ENCODE measurements around the gene TMEM40.
"Not testable (repeated sequence)": the region's sequence is repeated elsewhere in the genome, so short reads cannot be mapped to it uniquely, and the experiment has no call there.

TMEM40 gene

DNA sequence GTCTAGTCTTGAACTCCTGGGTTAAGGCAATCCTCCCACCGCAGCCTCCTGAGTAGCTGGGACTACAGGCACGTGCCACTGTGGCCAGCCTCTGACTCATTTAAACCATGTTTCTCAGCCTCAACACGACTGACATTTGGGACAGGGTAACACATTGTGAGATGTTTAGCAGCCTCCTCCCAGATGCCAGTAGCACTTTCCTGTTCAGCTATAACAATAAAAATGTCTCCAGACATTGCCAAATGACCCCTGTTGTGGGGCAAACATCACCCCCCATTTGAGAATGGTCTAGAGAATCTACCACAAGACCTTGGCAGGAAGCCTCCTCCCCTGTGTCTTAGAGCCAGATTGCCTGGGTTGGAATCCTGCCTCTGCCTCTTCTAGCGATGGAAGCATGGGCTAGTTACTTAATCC is 8.4 kb downstream of the TMEM40 start:
- no peak for DNase-seq (ENCODE audit: low read depth)

GRCh38 chr3:12750223-12750622 is 8.8 kb downstream of the TMEM40 start:
- no peak for DNase-seq (ENCODE audit: low read depth)

DNA sequence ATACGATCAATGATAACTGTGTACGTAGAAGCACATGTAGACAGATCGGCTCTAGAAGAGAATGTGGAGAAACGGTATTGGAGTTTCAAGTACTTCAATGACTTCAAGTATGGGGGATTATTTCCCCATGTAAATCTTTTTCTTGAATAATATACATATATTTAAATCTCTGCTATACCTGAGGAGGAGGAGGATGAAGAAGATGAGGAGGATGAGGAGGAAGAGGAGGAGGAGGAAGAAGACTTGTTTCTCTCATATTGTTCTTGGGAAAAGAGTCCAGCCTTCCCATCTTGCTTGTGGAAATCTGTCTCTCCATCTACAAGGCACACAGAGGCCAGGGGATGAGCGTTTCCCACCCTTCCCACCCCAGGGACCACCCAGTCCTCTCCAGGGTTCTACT is 10.6 kb downstream of the TMEM40 start:
- DNase-seq (ENCODE audit: low read depth), result no peak

- no peak for DNase-seq (ENCODE audit: low read depth)
Observed at GRCh38 chr3:12746419-12746818, 12.6 kb downstream of the TMEM40 start.

GRCh38 chr3:12744326-12744725 is 14.7 kb downstream of the TMEM40 start:
- DNase-seq (ENCODE audit: low read depth), result no peak

- DNase-seq (ENCODE audit: low read depth), result no peak
Observed at GRCh38 chr3:12743583-12743982, 15.5 kb downstream of the TMEM40 start.

DNA sequence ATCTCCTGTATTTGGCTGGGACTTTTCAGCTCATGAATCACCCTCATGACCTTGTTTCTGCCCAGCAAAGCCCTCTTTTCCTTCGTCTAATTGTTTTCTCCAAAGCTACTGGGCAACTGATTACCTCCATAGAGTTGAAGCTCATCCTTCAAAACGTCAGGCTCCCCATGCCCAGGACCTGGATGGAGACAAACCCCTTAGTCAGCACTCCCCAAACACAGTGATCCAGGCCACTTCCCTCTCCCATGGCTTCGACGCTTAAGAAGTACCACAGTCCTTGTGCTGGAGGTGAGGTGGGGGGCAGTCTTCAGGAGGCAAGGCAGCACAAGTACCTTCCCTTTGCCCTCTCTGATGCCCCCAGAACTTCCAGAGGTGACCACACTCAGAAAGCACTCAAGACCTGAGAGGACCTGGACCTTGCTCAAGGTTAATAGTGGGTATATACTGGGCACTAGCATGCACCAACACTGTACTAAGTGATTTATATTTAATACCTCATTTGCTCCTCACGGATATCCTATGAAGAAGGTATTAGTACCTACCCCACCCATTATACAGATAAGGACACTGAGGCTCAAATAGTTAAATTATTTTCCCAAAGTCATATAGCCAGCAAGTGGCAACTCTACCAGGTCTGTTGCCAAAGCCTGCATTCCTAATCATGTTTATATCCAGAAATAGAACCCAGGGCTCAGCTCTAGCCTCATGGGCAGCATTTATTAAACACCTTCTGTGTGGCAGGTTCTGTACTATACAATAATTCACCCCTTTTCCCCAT is 16.5 kb downstream of the TMEM40 start:
- DNase-seq (ENCODE audit: low read depth), result no peak

DNA sequence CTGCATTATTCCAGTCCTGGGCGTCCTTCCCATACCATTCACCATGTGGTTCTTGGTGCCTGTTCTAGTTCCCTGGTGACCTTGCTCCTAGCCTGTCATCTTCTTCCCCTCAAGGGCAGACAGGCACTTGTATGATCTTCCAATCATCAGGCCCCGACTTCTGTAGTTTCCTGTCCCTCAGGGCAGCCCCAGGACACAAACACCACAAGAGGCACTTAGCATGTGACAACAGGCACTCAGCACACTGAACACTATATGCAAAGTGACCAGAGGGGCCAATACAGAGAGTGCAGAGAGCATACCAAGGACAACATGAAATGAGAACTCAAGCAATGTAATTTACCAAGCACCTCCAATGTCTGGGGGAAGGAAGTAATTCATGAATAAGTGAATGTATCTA is 17.9 kb downstream of the TMEM40 start:
- DNase-seq (ENCODE audit: low read depth), result no peak

DNA sequence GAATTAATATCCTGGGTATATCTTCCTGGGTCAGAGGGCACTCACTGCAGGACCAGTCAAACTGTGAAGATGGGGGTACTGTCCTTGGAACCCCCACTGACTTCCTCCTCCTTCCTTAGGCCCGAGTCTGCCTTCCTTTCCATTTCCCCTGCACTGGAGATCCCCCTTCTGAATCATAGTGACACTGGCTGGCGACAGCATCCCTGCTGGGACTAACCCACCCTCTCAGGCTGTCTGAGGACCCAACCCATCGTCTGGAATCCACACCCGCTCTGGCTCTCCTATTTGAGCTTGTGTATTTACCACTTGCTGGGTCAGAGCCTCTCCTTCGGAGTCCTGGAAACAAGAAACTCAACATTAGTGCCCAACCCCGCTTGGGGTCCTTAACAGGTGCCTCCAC is 21.2 kb downstream of the TMEM40 start:
- DNase-seq (ENCODE audit: low read depth), result no peak

DNA sequence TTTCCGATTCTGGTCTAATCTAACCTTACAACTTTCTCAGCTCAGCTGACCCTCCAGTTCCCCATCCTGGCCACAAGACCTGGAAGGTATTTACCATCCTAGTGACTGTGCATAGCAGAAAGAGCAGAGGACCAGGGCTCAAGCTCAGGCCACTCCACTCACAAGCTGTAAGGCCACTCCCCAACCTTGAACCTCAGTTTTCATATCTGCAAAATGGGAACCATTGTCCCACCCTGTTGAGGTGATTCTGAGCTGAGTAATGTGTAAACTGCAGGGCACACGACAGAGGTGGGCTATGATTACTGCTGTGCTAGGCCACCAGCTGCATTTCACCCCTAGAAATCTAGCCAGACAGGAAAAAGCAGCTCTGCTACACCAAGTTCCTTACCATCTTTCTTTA is 21.7 kb downstream of the TMEM40 start:
- DNase-seq (ENCODE audit: low read depth), result no peak

DNA sequence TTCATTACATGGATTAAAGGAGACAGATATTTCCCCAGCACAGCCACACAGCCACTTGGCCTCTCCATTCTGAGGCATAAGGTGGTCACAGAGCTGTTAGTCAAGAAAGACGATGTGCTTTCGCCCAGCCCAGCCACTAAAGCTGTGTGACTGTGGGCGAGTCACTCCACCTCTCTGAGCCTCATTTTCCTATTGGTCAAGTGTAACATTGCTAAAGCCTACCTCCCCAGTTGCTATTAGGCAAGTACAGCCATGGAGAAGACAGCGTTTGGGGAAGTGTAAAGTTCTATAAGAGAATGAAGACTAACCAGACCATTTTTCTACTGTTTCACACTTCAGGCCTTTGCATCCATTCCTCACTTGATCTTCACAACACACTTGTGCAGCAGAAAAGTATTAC is 24.1 kb downstream of the TMEM40 start:
- DNase-seq (ENCODE audit: low read depth), result no peak

DNA sequence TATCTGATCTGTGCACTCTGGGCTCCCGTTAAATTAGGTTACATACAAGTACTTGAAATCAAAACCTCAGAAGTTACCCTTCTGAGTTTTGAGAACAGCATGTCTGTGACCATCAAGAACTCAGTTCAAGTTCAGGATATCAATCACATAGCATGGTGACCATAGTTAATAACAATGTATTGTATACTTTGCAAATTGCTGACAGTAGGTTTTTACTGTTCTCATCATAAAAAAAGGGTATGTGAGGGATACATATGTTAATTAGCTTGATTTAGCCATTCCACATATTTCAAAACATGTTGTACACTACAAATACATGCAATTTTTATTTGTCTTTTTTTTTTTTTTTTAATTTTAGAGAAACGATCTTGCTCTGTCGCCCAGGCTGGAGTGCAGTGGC is 25.5 kb downstream of the TMEM40 start:
- DNase-seq (ENCODE audit: low read depth), result no peak

GRCh38 chr3:12730506-12731242 is 28.4 kb downstream of the TMEM40 start:
- no peak for DNase-seq (ENCODE audit: low read depth)

- DNase-seq (ENCODE audit: low read depth), result no peak
Observed at GRCh38 chr3:12729051-12729651, 29.9 kb downstream of the TMEM40 start.

DNA sequence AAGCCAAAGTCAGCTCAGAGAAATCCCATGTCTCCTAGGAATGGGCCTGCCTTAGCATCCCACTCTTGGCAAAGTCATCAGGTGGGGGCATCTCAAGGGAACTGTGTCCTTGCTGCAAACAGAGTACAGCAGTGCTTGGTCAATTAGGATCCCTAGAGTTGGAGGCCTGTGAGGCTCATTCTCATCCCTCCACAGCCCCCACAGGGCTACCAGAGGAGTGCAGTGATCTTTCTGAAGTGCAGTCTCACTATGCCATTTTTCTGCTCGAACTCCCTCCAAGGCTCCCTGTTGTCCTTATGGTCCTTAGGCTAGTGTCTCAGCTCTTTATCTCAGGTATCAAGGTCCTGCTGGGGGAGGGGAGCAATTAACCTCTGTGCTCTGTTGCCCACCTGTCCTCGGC is 31.1 kb downstream of the TMEM40 start:
- DNase-seq (ENCODE audit: low read depth), result no peak

GRCh38 chr3:12727481-12727880 is 31.6 kb downstream of the TMEM40 start:
- no peak for DNase-seq (ENCODE audit: low read depth)

- no peak for DNase-seq (ENCODE audit: low read depth)
Observed at GRCh38 chr3:12725436-12725835, 33.6 kb downstream of the TMEM40 start.

- DNase-seq (ENCODE audit: low read depth), result no peak
Observed at GRCh38 chr3:12724794-12725193, 34.3 kb downstream of the TMEM40 start.

DNA sequence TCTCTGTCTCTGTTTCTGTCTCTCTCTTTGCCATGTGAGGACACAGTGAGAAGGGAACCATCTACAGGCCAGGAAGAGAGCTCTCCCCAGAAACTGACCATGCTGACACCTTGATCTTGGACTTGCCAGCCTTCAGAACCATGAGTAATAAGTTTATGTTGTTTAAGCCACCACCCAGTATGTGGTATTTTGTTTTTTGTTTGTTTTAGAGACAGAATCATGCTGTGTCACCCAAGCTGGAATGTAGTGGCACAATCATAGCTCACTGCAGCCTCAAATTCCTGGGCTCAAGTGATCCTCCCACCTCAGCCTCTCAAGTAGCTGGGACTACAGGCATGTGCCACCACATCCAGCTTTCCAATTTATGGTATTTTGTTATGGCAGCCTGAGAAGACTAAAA is 35.7 kb downstream of the TMEM40 start:
- not testable (repeated sequence) for DNase-seq (ENCODE audit: low read depth)

DNA sequence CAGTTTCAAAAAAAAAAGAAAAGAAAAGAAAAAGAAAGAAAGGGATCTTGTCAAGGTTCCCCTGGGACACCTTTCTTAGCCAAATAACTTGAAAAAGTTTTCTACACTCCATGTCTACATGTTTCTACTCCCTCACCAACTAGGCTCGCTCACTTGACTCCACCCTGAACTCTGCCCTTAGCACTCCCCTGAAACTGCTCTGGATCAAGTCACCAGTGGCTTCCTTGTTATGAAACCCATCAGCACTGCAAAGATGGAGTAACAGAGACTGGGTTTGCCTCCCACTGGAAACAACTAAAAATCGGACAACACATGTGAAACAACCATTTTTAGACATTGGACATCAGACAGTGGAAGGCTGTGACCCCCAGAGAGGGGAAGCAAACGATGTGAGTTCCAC is 36.8 kb downstream of the TMEM40 start:
- DNase-seq (ENCODE audit: low read depth), result no peak

DNA sequence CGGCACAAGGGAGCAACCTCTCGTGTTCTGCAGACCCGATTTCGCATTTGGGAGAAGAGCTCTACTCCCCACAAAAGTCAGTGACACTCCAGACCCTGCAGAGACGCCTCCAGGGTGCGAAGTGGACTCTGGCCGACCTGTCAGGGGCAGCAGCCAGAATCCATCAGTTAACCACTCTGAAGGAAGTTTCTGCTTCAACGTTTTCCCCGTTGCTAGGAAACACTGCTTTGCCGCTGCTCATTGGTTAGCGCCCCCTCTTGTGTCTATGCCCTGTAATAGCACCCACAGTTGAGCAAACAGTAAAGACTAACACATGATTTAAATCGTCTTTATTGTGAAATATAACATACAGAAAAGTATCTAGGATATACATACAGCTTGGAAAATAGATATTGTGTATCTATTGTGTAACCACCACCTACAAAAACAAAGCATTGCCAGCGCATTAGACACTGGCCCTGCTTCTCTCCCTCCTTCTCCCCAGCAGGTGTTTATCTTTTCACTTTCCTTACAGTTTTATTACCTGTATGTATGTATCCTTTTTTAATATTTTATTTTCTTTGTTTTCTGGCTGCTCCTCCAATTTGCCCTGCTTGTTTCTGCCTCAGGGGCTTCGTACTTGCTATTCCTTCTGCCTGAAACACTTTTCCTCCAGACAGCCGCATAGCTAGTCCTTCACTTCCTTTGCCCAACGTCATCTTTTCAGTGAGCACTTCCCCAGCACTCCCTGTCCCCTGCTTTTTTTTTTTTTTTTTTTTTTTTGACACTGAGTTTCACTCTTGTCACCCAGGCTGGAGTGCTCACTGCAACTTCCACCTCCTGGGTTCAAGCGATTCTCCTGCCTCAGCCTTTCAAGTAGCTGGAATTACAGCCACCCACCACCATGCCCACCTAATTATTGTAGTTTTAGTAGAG is 38.8 kb downstream of the TMEM40 start:
- DNase-seq (ENCODE audit: low read depth), result peak; percentile 44

DNA sequence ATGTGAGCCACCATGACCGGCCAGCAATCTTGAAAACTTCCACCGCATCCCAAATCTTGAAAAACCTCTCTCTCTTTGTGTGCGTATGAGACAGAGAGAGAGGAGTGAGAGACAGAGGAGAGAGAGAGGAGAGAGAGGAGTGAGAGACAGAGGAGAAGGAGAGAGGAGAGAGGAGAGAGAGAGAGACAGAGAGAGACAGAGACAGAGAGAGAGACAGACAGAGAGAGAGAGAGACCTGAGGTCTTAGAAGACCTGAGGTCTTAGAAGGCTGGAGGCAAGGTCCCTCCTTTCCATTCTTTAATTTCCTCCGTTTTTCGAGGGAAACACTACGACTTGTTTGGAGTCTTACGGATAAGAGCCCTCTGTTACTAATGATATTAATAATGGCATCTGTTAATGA is 39.5 kb downstream of the TMEM40 start:
- DNase-seq (ENCODE audit: low read depth), result no peak

Measured in activated T-helper 1 cell treated with Interleukin-2 at 50 U/mL for 16 hours (primary cell).